A549 treated with Hydrocortisone at 1 μM for 4 hours (cell line): Measurements from ENCODE around the gene PCDHA8. TPM values are rescaled to one million over a fixed set of nuclear protein-coding genes. Genes with fewer than 3 reads are reported as not detected.

Experiments
- total RNA-seq: library from RNA; stranded (reverse); fragments of 200-300 nt; extraction: Qiagen RNA extraction; gene quantifications from 5 replicates; pipeline ENCODE4 v1.2.3, GENCODE V29; 2022

The PCDHA8 gene, protein sequence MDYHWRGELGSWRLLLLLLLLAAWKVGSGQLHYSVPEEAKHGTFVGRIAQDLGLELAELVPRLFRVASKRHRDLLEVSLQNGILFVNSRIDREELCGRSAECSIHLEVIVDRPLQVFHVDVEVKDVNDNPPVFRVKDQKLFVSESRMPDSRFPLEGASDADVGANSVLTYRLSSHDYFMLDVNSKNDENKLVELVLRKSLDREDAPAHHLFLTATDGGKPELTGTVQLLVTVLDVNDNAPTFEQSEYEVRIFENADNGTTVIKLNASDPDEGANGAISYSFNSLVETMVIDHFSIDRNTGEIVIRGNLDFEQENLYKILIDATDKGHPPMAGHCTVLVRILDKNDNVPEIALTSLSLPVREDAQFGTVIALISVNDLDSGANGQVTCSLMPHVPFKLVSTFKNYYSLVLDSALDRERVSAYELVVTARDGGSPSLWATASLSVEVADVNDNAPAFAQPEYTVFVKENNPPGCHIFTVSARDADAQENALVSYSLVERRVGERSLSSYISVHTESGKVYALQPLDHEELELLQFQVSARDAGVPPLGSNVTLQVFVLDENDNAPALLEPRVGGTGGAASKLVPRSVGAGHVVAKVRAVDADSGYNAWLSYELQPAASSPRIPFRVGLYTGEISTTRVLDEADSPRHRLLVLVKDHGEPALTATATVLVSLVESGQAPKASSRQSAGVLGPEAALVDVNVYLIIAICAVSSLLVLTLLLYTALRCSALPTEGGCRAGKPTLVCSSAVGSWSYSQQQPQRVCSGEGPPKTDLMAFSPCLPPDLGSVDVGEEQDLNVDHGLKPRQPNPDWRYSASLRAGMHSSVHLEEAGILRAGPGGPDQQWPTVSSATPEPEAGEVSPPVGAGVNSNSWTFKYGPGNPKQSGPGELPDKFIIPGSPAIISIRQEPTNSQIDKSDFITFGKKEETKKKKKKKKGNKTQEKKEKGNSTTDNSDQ
- total RNA-seq: 0.05 to 0.09 TPM (median 0.06 TPM) in 4 of 5 replicates, not detected in the other

GRCh38 chr5:140840978-140841962 is at the start of gene PCDHA8:
TSS of gene PCDHA8 (plus strand) at chr5:140841187. CDS start at chr5:140841322, 135 bp downstream.

DNA sequence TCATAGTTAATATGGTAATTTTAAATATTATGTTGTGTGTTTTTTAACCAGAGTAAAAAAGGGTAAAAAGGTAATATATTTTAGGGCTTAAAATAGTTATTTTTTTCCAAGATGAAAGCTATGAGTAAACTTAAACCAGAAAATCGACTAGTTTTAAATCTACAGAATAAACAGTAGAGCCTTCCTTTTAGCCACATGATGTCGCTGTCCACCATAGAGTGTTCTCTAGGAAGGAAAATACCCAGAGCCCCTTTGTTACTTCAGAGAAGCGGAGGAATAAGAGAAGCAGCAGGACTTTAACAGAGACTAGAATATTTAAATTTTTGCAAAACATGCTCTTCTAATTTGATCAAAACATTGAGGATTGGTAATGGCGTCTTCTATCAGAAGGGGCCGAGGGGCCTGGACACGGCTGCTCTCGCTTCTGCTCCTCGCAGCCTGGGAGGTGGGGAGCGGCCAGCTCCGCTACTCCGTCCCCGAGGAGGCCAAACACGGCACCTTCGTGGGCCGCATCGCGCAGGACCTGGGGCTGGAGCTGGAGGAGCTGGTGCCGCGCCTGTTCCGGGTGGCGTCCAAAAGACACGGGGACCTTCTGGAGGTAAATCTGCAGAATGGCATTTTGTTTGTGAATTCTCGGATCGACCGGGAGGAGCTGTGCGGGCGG is 46.3 kb upstream of the PCDHA8 start, which contains the start of gene PCDHA2:
Gene PCDHA2 (plus strand): TSS at position 258 of the 664 bp plus-strand sequence.

GRCh38 chr5:140800816-140801493 is 40.0 kb upstream of the PCDHA8 start, which contains the start of gene PCDHA3:
TSS of gene PCDHA3 (plus strand) at chr5:140801057.

GRCh38 chr5:140806834-140807775 is 33.9 kb upstream of the PCDHA8 start, which contains the start of gene PCDHA4:
TSS of gene PCDHA4 (plus strand) at chr5:140807068.

GRCh38 chr5:140821375-140822280 is 19.4 kb upstream of the PCDHA8 start, which contains the start of gene PCDHA5:
TSS of gene PCDHA5 (plus strand) at chr5:140821613.

DNA sequence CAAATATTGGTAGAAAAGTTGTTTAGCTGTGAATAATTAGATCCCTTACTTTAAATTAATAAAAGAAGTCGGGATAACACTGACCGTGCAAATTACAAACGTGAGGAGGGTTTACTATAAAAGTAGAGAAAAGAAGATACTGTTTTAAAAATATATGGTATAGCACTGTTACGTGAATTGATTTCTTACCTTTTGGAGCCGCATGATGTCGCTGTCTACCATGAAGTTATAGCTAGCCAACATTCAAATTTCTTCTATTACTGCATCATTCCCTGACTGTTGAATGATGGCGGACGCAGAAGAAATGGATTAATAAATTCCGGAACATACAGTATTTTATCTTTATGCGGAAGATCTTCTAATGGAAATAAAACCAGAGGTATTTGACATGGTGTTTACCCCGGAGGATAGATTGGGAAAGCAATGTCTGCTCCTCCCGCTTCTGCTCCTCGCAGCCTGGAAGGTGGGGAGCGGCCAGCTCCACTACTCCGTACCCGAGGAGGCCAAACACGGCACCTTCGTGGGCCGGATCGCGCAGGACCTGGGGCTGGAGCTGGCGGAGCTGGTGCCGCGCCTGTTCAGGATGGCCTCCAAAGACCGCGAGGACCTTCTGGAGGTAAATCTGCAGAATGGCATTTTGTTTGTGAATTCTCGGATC is 13.2 kb upstream of the PCDHA8 start, which contains the start of gene PCDHA6:
Gene PCDHA6 (plus strand): TSS at position 257 of the 658 bp plus-strand sequence. CDS start 132 bp downstream, at position 389.

GRCh38 chr5:140833993-140834392 is 7.0 kb upstream of the PCDHA8 start, which contains the start of gene PCDHA7:
TSS of gene PCDHA7 (plus strand) at chr5:140834269. CDS start at chr5:140834384, 115 bp downstream.

GRCh38 chr5:140848139-140849102 is 7.4 kb downstream of the PCDHA8 start, which contains the start of gene PCDHA9:
TSS of gene PCDHA9 (plus strand) at chr5:140848382. CDS start at chr5:140848496, 114 bp downstream.

DNA sequence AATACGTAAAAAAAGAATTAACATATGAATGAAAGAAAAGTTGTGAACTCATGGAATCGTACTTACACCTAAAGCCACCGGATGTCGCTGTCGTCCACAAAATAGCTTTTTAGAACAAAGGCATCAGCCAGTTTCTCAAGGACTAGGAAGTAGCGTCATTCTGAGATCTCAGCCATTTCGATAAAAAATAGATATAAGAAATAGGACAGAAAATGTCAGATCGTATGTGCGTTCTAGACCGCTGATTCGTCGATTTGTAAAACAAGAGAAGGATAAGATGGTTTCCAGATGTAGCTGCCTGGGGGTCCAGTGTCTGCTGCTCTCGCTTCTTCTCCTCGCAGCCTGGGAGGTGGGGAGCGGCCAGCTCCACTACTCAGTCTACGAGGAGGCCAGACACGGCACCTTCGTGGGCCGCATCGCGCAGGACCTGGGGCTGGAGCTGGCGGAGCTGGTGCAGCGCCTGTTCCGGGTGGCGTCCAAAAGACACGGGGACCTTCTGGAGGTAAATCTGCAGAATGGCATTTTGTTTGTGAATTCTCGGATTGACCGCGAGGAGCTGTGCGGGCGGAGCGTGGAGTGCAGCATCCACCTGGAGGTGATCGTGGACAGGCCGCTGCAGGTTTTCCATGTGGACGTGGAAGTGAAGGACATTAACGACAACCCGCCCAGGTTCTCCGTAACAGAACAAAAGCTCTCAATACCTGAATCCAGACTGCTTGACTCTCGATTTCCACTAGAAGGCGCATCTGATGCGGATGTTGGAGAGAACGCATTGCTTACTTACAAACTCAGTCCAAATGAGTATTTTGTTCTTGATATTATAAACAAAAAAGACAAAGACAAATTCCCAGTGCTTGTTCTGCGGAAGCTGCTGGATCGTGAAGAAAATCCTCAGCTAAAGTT is 15.0 kb downstream of the PCDHA8 start, which contains the start of gene PCDHA10:
Gene PCDHA10 (plus strand): TSS at position 126 of the 903 bp plus-strand sequence. CDS start 152 bp downstream, at position 278.

GRCh38 chr5:140868721-140869554 is 28.0 kb downstream of the PCDHA8 start, which contains the start of gene PCDHA11:
TSS of gene PCDHA11 (plus strand) at chr5:140868957. CDS start at chr5:140869104, 147 bp downstream.

DNA sequence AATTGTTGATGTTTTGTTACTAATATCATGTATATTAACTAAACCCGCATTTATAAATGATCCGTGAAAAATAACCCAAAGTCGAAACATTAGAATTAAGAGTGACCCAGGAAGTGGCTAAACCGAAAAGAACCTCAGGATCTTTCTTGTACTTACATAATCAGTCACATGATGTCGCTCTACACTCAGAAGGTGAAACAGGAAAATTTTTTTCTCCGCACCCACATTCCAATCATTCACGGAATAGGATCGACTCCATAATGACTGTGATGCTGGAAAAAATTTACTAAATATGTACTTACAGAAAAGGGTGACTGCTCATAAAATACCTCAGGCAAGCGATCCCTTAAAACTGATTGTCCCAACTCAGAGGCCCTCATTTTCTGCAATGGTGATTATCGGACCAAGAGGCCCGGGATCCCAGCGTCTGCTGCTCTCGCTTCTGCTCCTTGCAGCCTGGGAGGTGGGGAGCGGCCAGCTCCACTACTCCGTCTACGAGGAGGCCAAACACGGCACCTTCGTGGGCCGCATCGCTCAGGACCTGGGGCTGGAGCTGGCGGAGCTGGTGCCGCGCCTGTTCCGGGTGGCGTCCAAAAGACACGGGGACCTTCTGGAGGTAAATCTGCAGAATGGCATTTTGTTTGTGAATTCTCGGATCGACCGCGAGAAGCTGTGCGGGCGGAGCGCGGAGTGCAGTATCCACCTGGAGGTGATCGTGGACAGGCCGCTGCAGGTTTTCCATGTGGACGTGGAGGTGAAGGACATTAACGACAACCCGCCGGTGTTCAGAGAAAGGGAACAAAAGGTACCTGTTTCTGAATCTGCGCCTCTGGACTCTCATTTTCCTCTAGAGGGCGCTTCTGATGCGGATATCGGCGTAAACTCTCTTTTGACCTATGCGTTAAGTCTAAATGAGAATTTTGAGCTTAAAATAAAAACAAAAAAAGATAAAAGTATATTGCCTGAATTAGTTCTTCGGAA is 34.4 kb downstream of the PCDHA8 start, which contains the start of gene PCDHA12:
Gene PCDHA12 (plus strand): TSS at position 224 of the 981 bp plus-strand sequence. CDS start 165 bp downstream, at position 389.

GRCh38 chr5:140881889-140882590 is 41.1 kb downstream of the PCDHA8 start, which contains the start of gene PCDHA13:
TSS of gene PCDHA13 (plus strand) at chr5:140882124. CDS start at chr5:140882269, 145 bp downstream.

